DMS53 (cell line): ENCODE results near the gene HSPA1L.

ENCODE experiments used
- DNase-seq: peaks from one replicate; lab custom pipeline; 2025; lab: John Stamatoyannopoulos, UW

Gene HSPA1L

GRCh38 chr6:31764198-31764597 lies 50.9 kb downstream of the HSPA1L start:
- DNase-seq = no peak

- no peak for DNase-seq
Measured at GRCh38 chr6:31763619-31763940, 51.5 kb downstream of the HSPA1L start.

GRCh38 chr6:31762878-31763618 lies 52.0 kb downstream of the HSPA1L start:
- no peak for DNase-seq

GRCh38 chr6:31762356-31762755 lies 52.7 kb downstream of the HSPA1L start, which contains the start of gene SAPCD1:
Gene SAPCD1 (plus strand): TSS chr6:31762656. CDS start chr6:31763055, 399 bp downstream.
- DNase-seq = no peak

- no peak for DNase-seq
Measured at GRCh38 chr6:31761343-31761742, 53.7 kb downstream of the HSPA1L start.

GRCh38 chr6:31760790-31761189 lies 54.3 kb downstream of the HSPA1L start:
- no peak for DNase-seq
